NCI-H2227 (cell line): ENCODE results near the gene TMEM121.

Experiments
- DNase-seq: peaks from one replicate; lab custom pipeline; 2025; ENCODE audit not compliant: unreplicated experiment; lab: John Stamatoyannopoulos, UW

TMEM121 gene

DNA sequence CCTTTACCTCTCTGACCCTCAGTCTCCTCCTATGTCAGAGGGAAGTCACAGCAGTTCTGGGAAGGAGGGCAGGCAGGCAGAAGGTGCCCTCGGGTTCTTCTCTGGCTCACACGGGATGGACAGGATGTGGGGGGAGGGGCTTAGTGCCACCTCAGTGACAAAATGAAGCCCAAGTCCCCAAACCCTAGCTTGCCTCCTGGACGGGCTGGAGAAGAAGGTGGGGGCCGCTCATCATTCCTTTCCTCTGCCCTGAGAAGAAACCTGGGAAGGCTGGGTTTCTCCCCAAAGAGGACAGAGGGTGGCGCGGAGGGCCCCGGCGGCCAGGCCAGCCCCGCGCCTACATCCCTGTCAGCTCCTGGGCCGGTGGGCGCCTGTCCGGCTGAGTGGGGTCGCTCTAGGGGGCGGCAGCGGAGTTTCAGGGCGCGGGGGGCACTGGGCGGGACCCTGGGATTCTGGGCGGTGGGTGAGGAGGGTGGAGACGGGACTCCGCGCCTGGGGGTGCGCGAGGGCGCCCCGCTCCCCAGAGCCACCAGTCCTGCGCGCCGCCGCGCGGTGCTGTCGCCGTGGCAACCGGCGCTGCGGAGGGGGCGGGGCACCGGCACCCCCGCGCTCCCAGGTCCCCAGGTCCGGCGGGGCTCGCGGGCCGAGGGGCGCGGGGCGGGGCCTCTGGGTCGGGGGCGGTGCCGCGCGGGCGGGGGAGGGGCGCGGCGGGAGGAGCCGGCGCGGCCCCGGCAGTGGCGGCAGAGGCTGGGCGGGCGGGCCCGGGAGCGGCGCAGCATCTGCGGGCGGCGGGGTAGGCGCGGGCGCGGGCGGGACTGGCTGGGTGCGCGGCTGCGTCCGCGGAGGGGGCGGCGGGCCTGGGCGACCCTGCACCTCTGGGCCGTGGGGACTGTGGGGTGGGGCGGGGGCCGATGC is at the start of gene TMEM121:
Gene TMEM121 (plus strand): TSS at position 723 of the 915 bp plus-strand sequence. CDS start 2,252 bp downstream, outside the sequence.
- DNase-seq = peak; percentile 54

DNA sequence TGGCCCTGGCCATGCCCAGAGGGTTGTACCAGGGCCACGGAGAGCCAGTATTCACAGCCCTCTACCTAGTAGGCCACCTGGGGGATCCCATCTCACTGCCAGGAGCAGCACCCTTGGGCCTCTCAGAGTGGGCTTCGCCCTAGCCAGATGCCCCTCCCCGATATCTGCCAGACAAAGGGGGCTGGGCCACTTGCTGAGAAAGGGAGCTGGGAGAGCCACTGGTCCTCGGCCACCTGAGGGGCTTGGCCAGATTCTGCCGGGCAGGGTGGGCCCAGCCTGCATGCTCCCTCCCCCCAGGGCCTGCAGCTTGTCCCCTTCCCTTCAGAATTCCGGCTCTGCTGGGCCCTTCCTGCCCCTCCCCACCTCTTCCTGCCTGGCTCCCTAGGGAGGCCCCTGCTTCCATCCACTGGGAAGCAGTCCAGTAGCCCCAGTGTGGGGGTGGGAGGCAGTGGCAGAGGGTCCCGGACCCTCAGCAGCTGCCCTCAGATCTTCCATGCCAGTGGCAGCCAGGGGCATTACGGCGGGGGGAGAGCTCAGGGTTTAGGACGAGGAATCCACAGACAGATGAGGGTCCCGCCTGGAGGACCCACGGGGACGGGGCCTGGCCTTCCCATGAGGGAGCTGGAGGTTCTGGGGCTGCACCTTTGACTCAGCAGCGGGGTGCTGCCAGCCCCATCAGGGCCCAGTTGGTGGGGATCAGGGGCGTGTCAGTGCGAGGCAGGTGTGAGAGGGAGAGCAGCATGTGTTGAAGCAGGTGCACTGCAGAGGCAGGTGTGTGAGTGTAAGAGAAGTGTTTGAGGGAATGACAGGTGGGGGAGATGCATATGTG is 49.3 kb upstream of the TMEM121 start:
- no peak for DNase-seq

DNA sequence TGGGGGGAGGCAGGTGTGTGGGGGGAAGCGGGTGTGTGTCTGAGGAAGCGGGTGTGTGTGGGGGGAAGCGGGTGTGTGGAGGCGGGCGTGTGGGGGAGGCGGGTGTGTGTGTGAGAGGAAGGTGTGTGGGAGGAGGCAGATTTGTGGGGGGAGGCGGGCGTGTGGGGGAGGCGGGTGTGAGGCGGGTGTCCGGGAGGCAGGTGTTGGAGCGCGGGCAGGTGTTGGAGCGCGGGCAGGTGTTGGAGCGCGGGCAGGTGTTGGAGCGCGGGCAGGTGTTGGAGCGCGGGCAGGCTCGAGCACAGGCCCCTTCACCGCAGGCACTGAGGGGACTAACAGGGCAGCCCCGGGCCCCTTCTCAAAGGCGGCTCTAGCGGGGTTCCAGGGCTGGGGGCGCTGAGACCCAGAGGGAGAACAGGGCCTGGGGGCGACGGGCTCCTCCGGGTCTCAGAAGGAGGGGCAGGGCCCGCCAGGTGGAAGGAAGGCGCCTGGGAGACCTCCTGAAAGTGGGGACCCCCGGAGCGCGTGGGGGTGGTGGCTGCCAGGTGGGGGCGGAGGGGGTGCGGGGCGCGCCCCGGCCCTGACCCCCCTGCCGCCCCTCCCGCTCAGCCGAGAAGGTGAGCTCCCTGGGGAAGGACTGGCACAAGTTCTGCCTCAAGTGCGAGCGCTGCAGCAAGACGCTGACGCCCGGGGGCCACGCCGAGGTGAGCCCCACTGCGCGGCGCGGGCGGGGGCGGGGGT is 48.6 kb upstream of the TMEM121 start:
- no peak for DNase-seq

DNA sequence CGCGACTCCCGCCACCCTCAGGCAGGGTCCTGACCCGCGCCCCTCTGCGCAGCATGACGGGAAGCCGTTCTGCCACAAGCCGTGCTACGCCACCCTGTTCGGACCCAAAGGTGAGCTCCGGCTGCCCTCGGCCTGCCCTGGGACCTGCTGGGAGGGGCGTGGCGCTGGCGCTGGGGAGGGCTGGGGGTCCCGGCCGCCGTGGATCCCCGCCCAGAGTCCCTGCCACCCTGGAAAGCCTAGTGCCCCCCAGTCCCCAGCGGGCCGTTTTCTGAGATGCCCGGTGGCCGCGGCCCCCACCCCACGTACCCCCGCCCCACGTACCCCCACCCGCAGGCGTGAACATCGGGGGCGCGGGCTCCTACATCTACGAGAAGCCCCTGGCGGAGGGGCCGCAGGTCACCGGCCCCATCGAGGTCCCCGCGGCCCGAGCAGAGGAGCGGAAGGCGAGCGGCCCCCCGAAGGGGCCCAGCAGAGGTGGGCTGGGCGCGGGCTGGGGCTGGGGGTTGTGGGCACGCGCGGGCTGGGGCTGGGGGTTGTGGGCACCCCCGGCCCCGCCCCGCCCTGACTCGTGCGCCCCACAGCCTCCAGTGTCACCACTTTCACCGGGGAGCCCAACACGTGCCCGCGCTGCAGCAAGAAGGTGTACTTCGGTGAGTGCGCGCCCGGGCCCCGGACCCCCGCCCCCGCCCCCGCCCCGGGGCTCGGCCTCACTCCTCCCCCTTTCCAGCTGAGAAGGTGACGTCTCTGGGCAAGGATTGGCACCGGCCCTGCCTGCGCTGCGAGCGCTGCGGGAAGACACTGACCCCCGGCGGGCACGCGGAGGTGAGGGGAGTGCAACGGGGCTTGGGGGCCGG is 47.8 kb upstream of the TMEM121 start:
- no peak for DNase-seq

- no peak for DNase-seq
Measured at GRCh38 chr14:105479431-105480158, 46.8 kb upstream of the TMEM121 start.

GRCh38 chr14:105480199-105480746 is 46.1 kb upstream of the TMEM121 start:
- DNase-seq = no peak

- peak; percentile 91 for DNase-seq
Measured at GRCh38 chr14:105480807-105481801, 45.3 kb upstream of the TMEM121 start.

GRCh38 chr14:105481886-105482457 is 44.4 kb upstream of the TMEM121 start:
- DNase-seq = peak; percentile 93

DNA sequence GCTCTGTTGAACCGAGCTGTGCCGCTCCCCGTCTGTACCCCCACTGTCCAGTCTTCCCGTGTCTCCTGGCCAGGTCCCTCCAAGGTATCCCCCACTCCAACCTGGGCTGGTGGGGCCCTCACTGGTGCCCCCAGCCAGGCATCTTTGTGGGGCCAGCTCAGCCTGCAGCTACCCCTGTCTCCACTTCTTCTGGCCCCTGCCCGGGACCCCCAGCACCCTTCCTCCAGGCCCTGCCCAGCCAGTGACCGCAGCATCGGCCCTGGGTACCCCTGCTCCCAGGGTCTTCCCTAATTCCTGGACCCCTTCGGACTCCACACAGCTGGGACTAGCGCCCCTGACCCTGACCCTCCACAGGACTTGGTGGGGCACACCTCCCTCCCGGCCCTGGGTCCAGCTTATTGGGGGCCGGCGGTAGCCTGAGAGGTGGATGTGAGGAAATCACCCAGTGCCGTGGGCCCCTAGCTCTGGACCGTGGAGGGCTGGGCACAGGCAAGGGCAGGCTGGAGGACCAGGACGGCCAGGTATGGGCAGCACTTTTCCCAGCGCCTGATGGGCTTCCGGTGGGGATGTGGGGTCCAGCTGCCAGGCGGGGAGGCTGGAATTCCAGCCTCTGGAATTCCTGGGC is 43.8 kb upstream of the TMEM121 start:
- DNase-seq = no peak

GRCh38 chr14:105483300-105484068 is 42.9 kb upstream of the TMEM121 start:
- DNase-seq = no peak

GRCh38 chr14:105484069-105484996 is 42.0 kb upstream of the TMEM121 start:
- DNase-seq = no peak

DNA sequence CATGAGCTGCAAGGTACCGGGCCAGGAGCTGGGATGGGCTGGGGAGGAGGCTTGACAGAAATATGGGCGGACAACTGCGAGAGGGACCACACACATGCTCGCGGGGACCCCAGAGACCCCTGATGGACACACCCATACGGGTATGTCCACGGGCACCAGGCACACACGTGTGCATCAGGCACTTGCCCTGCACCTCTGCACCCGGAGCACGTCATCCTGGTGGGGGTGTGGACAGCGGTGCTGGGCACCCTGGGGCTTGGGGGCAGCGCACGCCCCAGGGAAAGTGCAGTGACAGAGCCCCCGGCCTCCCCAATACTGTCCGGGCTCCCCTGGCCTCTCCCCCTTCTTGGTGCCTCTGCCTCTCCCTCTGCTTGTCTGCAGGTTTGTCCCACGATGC is 41.4 kb upstream of the TMEM121 start:
- DNase-seq = no peak

GRCh38 chr14:105485739-105486162 is 40.6 kb upstream of the TMEM121 start:
- DNase-seq = no peak

DNA sequence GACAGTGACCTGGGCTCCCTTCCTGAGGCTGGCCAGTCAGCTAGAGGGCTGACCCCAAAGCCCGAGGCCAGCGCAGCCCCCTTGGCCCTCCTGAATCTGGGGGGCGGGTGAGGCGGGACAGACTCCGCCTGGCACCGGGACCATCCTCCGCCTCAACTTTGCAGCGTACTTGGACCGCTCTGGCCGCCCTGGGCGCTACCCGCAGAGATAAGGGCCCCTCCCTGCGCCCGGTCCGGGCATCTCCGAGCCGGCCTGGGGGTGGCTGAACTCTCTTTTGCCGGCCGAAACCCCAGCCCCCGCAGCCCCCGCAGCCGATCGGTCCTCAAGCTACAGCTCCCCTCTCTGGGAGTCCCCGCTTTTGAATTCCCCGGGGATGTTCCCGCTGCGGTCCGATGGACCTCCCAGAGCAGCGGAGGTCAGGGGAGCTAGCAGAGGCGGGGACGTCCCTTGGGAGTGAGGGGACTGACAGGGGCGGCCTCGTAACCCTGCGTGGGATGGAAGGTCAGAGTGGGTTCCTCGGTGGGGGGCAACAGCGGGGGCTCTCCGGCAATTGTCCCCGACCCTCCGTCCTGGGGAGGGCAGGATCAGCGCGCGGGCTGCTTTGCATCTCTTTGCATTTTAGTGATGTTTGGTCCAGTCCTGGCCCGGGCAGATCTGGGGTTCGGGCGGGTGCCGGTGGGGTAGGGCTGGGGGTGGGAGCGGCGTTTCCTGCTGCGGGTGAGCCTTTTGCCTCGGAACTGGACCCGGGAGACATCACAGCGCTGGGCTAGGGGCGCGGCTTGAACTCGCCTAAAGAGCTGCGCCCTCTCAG is 40.0 kb upstream of the TMEM121 start, which contains the start of gene CRIP1:
Gene CRIP1 (plus strand): TSS at position 724 of the 811 bp plus-strand sequence. CDS start 374 bp downstream, outside the sequence.
- no peak for DNase-seq
